ENCODE measurements around the gene OSGEP. TPM values are rescaled to one million over a fixed set of nuclear protein-coding genes. Genes with fewer than 3 reads are reported as not detected.

Gene OSGEP
- total RNA-seq, 1 donor from 2014 or later = 24.6 TPM

- no peak for DNase-seq (ENCODE audit: low read depth)
- H3K4me3 ChIP-seq (ENCODE audit: low read depth, low read length) = peak overlapping the region; percentile 37
- TF ChIP-seq CTCF (conservative IDR thresholded peaks at IDR 0.05; ENCODE audit: low read depth, low read length) = no peak
These were observed 19.7 kb downstream of the OSGEP start for GRCh38 chr14:20434701-20435581.

GRCh38 chr14:20429801-20430669 lies 24.6 kb downstream of the OSGEP start:
- no peak for TF ChIP-seq CTCF (conservative IDR thresholded peaks at IDR 0.05; ENCODE audit: low read depth, low read length)
- H3K4me3 ChIP-seq (ENCODE audit: low read depth, low read length) = no peak overlapping the region
- DNase-seq (ENCODE audit: low read depth) = no peak

- no peak overlapping the region for H3K4me3 ChIP-seq (ENCODE audit: low read depth, low read length)
- DNase-seq (ENCODE audit: low read depth) = no peak
- no peak for TF ChIP-seq CTCF (conservative IDR thresholded peaks at IDR 0.05; ENCODE audit: low read depth, low read length)
These were observed 25.8 kb downstream of the OSGEP start for GRCh38 chr14:20428802-20429201.

GRCh38 chr14:20428010-20428365 lies 26.6 kb downstream of the OSGEP start:
- no peak for TF ChIP-seq CTCF (conservative IDR thresholded peaks at IDR 0.05; ENCODE audit: low read depth, low read length)
- H3K4me3 ChIP-seq (ENCODE audit: low read depth, low read length) = no peak overlapping the region
- DNase-seq (ENCODE audit: low read depth) = no peak

GRCh38 chr14:20427231-20428009 lies 27.2 kb downstream of the OSGEP start:
- DNase-seq (ENCODE audit: low read depth) = no peak
- TF ChIP-seq CTCF (conservative IDR thresholded peaks at IDR 0.05; ENCODE audit: low read depth, low read length) = no peak
- H3K4me3 ChIP-seq (ENCODE audit: low read depth, low read length) = peak overlapping the region; percentile 26

GRCh38 chr14:20424851-20425250 lies 29.8 kb downstream of the OSGEP start:
- DNase-seq (ENCODE audit: low read depth) = no peak
- no peak overlapping the region for H3K4me3 ChIP-seq (ENCODE audit: low read depth, low read length)
- TF ChIP-seq CTCF (conservative IDR thresholded peaks at IDR 0.05; ENCODE audit: low read depth, low read length) = no peak

All from epithelial cell of proximal tubule (primary cell).